GM18517 (cell line): ENCODE results near the gene IL15.
"Not testable (repeated sequence)": the region's sequence is repeated elsewhere in the genome, so short reads cannot be mapped to it uniquely, and the experiment has no call there.

Experiments used
- ATAC-seq: cut with Tn5 transposase; IDR thresholded peaks from one replicate; pipeline ENCODE4 v1.9.1; 2021; ENCODE audit warnings: mild to moderate bottlenecking, moderate library complexity; ENCODE audit not compliant: unreplicated experiment

The IL15 gene

DNA sequence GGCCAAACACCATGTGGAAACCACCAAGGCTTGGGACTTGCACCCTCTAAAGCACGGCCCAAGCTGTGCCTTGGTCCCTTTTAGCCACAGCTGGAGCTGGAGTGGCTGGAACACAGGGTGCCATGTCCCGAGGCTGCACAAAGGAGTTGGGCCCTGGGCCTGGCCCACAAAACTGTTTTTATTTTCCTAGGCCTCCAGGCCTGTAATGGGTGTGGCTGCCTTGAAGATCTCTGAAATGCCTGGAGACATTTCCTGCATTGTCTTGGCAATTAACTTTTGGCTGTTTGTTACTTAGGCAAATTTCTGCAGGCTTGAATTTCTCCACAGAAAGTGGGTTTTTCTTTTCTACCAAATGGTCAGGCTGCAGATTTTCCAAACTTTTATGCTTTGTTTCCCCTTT lies 55.7 kb downstream of the IL15 start:
- ATAC-seq, result no peak

DNA sequence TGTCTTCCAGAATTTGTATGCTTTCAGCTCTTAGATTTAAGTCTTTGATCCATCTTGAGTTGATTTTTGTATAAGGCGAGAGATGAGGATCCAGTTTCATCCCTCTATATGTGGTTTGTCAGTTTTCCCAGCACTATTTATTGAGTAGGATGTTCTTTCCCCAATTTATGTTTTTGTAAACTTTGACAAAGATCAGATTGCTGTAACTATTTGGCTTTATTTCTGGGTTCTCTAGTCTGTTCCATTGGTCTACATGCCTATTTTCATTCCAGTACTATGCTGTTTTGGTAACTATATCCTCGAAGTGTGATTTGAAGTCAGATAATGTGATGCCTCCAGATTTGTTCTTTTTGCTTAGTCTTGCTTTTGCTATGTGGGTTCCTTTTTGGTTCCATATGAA lies 60.7 kb downstream of the IL15 start:
- no peak for ATAC-seq

DNA sequence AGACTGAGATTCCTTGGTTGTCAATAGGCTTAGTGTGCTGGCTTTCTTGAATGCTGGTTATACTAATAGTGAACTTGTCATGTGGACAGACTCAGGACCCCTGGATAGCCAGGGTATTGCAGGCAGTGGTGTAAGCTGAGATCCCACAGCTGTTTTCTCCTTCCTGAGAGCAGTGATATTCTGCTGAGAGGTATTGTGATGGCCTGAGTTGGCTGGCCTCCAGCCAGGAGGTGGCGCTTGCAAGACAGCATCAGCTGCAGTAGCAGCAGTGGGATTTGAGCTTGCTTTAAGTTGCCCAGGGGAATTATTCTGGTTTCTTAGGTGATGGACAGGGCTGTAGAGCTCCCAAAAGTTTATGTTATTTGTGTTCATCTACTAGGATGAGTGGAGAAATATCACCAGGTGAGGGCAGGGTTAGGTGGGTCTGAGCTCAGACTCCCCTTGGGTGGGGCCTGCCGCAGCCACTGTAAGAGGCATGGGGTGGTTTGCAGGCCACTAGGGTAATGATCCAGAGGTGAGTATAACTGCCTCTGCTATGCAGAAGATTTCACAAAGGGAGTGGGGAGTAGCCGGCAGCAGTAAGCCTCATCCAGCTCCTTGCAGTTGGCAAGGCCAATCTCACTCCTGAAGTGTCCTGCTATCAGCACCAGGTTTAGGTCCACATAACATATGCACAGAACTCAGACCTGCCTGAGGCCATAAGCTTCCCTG lies 66.2 kb downstream of the IL15 start:
- no peak for ATAC-seq

DNA sequence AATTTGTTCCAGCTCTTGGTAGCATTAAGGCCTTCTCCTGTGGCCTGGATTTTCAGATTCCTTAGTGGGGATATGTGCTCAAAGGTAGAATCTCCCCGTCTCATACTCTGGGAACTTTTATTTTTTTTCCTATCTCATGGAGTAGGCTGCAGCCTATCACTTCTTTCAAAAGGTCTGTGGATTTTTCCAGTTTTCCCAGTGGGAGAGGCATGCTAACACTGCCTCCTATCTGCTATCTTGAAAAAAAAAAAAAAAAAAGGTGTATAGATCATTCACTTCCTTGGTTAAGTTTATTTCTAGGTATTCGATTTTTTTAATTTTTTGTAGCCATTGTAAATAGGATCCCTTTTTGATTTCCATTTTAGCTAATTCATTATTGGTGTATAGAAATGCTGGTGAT lies 67.1 kb downstream of the IL15 start:
- ATAC-seq, result no peak

DNA sequence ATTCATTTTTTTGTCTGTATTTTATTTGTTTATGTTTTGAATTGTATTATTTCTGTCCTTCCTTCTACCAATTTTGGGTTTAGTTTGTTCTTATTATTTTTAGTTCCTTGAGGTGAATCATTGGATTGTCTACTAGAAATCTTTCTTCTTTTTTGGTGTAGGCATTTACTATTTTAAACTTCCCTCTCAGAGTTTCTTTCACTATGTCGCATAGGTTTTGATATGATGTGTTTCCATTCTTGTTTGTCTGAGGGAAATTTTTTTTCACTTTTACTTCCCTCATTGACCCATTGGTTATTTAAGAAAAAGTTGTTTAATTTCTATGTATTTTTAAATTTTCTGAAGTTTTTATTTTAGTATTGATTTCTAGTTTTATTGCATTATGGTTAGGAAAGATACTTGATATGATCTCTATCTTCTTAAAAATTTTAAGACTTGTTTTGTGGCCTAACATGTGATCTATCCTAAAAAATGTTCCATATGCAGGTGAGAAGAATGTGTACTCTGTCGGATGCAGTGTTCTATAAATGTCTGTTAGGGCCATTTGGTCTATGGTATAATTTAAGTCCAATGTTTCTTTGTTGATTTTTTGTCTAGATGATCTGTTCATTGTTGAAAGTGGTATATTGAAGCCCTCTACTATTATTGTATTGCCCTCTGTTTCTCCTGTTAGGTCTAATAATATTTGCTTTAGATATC lies 68.8 kb downstream of the IL15 start:
- peak; percentile 86 for ATAC-seq

DNA sequence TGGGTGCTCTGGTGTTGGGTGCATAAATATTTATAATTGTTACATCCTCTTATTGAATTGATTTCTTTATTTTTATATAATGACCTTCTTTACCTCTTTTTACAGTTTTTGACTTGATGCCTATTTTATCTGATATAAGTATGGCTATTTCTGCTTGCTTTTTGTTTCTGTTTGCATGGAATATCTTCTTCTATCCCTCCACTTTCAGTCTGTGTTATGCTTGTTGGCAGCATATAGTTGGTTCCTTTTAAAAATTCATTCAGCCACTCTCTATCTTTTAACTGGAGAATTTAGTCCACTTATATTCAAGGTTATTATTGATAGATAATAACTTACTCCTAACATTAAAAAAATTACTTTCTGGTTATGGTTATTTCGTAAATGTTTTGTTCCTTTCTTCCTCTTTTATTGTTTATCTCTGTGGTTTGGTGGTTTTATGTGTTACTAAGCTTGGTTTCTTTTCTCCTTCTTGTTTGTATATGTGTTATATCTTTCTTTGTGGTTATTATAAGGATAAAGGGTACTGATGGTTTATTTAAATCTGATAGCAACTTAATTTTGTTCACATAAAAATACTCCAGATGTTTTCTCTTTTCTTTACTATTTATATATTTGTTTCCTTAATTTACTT lies 69.5 kb downstream of the IL15 start:
- peak; percentile 69 for ATAC-seq

DNA sequence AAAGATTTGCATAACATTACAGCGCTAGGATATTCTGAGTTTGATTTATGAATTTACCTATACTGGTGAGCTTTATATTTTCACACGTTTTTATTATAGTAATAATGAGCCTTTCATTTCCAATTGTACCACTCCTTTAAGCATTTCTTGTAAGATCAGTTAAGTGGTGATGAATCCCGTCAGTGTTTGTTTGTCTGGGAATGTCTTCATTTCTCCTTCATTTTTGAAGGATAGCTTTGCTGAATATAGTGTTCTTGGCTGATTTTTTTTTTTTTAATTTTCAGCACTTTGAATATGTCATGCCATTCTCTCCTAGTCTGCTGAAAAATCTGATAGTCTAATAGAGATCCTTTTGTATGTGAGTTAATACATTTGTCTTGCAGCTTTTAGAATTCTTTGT lies 70.1 kb downstream of the IL15 start:
- ATAC-seq, result no peak

DNA sequence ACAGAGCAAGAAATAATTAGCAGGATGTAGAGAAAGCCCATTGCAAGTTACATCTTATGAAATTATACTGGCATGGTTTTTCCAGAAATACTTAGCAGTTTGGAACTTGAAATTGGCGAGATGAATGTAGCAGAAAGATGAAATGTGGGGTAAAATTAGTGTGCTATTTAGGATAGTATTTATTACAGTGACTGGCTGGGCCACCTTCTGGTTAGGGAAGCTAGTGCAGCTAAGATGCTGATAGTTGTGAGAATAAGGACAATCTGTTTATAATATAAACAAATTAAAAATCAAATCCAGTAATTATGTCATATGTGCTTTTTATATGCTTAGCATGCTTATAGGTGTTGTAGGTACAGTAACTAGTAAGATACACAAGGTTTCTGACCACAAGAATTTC lies 74.8 kb downstream of the IL15 start:
- ATAC-seq, result no peak

DNA sequence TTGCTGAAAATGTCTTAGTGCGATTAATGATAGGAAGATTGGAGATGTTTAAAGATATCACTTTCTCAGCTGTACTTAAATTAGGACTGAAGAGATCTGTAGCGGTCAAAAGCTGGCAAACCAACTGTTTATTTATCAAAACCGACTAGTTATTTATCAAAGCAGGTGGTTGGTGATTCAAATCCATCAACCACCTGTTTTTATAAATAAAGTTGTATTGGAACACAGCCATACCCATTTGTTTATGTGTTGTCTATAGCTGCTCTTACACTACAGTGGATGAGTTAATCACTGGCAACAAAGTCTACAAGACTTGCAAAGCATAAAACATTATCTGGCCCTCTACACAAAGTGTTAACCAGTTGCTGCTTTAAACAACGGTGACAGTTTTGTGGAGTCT lies 76.8 kb downstream of the IL15 start:
- ATAC-seq, result no peak

DNA sequence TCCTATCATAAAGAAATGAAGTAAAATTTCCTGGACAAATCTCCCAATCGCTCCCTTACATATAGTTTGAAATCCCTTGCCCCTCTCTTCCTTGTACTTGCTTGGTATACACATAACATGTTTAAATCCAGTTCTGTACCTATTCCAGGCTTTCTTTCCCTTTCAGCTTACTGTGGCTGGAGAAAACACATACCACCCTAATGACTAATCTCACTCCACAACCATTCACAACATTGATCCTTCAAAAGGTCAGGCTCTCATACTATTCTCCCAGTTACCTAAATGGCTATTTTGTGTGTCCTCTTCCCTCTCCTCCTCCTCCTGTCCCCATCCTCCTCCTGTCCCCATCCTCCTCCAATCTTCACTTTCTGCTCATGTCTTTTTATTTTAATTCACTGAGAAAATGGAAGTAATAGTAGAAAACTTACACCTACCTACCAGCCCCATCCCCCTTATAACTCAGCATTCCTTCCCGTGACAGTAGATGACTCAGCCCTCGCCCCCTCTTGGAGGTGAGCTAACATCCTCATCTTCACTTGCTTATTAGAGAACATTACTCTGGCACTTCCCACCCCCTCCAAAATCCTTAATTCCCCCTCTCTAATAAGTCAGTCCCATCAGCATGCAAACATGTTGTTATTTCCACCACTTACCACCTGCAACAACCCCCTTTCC lies 77.5 kb downstream of the IL15 start:
- no peak for ATAC-seq

DNA sequence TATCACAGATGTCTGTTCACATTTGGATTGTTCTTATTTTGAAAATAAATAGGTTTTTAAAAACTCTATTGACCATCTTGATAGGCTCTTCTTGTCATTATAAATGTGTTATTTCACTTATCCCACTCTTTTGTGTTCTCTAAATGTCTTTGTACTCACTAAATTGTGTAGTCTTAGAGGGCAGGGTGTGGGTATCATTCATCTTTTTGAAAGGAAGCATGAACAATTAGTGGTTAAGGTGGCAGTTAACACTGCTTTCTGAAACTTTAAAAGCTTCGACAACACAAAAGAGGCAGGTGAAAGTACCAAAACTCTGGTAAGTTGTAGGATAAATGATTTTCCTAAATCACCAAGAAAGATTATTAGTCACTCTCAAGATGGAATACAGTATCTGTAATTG lies 83.2 kb downstream of the IL15 start:
- no peak for ATAC-seq

DNA sequence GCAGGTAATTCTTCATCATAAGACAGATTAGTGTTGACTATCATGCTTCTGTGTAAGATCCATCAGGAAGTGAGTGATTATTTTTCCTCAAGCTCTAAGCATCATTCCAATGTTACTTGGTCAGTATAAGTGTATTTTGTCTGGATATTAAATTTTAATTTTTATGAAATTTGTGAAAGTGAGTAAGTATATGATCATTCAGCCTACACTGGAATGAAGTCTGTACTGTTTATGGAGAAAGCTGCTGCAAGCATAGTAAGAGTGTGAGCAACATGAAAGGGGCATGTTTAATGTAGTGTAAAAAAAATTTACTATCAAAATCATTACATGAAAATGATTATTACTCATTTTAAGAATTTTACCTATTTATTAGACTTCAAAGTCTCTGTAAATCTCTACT lies 84.8 kb downstream of the IL15 start:
- no peak for ATAC-seq

DNA sequence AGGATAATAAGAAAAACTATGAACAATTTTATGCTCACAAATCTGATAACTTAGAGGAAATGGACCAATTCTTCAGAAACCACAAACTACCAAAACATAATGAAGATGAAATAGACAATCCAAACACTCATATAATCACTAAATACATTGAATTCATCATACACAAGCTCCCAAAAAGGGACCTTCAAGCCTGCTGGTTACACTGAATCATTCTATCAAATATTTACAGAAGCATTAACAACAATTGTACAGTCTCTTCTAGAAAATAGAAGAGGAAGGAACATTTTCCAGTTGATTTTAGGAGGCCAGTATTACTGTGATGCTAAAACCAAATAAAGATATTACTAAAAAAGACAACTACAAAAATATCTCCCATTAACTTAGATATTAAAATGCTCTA lies 88.3 kb downstream of the IL15 start:
- ATAC-seq, result no peak

DNA sequence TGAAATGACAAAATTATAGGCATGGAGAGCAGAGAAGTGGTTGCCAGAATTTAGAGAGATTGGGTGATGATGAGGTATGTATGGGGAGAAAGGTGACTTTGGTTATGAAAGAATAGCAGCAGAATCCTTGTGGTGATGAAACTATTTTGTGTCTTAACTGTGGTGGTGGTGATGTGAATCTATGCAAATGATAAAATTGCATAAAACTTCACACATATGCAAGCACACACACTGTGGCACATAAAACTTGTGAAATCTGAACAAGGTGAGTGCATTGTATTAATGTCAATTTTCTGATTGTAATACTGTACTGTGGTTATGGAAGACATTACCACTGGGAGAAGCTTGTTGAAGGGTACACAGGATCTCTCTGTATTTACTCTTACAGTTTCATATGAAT lies 91.0 kb downstream of the IL15 start:
- no peak for ATAC-seq

DNA sequence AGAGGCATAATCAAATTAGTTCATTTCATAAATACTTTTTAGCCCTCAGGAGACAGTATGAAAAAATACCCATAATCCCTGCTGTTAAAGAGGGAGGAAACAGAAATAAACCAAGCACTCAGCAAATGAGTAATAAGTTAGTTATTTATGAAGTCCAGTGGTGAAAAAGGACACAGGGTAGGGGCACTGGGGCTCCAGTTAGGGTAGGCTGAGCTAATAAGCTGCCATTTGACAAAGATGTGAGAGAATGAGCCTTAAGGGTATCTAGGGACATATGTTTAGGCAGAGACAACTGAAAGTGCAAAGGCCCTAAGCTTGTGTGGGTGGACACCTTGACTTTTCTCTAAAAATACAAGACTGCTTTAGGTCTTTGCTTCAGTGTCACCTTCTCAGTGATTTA lies 94.4 kb downstream of the IL15 start:
- ATAC-seq, result peak; percentile 59

DNA sequence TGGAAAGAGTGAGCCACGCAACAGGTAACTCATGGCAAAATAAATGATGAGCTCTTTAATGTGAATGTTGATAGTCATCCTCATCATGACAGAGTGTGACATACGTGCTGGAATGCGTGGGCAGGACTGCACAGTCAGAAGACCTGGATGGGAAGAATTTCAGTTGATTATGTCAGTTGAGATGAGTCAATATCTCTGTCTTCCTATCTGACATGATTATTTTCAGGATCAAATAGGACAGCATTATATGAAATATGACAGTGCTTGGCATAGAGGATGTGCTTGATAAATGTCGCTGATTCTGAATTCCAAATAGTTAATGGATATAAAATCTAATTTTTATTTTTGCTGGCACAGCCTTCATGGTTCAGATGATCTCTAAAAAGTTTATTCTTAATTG lies 95.1 kb downstream of the IL15 start:
- no peak for ATAC-seq

DNA sequence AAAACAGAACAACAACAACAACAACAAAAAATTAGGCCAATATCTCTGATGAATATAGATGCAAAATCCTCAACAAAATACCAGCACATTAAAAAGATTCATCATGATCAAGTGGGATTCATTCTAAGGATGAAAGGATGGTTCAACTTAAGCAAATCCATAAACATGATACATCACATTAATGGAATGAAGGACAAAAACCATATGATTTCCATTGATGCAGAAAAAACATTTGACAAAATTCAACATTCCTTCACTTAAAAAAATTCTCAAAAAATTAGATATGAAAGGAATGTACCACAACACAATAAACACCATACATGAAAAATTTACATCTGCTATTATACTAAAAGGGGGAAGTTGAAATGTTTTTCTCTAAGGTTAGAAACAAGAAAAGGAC lies 103.3 kb downstream of the IL15 start:
- ATAC-seq, result no peak

DNA sequence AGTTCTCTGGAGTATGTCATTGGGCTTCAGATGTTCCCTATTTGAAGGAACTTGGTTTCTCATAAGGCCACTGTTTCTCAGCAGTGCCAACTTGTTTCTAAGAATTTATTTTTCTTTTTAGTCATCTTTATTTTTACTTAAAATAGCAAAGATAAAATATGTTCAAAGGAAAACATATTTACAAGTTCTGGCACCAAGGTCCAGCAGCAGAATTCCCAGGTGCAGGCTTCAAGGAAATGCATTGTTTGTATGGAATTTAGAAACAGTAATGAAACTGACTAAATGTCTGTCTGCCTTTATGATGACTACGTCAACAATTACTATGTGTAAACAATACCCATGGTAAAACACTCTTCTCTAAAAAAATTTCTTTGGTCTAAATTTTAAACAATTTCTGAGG lies 109.6 kb downstream of the IL15 start:
- ATAC-seq, result no peak

DNA sequence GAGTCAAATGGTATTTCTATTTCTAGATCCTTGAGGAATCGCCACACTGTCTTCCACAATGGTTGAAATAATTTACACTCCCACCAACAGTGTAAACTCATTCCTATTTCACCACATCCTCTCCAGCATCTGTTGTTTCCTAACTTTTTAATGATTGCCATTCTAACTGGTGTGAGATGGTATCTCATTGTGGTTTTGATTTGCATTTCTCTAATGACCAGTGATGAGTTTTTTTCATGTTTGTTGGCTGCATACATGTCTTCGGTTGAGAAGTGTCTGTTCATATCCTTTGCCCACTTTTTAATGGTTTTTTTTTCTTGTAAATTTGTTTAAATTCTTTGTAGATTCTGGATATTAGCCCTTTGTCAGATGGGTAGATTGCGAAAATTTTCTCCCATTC lies 115.4 kb downstream of the IL15 start:
- not testable (repeated sequence) for ATAC-seq

DNA sequence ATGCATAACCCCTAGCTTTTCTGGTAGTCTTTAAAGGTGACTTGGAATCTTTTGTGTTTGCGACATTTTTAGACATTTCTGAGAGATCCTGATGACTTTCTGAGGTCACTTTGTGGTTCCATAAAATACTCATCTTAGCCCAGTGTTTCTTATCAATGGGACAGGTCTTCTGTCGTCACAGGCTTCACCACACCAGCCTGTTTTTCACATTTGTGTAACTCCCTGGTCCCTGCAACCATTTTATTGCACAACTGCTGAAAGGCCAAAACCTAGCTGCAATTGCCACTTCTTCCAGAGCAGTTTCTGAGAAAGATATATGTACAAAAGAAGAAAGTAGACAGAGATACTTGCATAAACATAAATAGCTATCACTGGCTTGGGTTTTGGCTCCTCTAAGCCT lies 120.9 kb downstream of the IL15 start:
- ATAC-seq, result no peak

DNA sequence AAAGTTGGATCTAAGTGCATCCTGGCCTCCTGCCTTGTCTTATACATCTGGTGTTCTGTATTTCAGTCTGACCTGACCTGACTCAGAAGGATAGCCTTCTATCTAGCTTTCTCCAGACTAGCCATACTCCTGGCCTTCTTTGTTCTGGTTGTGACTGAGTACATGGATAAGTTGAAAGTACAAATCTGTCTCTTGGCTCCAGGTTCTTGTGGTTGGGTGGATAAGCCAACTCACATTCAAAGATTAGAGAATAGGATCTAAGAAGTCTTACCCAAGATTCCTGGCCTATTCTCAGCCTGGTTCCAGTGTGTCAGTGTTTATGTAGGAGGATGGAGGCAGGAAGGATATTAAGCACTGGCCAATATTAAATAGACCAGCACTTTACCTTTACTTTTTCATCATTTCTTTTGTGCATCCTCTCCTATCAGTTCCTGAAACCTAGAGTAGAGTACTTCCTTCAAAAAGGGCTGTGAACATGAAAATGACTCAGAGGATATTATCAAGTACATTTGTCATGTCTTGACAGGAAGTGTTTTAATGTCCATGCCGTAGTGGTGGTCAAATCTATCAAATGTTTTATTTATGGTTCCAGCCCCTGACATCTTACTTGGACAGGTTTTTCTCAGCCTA lies 123.5 kb downstream of the IL15 start:
- ATAC-seq, result no peak
